GM12891 (cell line): ENCODE data around the gene HIC1.

Experiments
- POLR2A ChIP-seq: IDR thresholded peaks from 2 replicates; pipeline ENCODE4 v1.6.1; 2011; ENCODE audit warnings: low read depth, low read length, control low read depth
- POLR2AphosphoS5 ChIP-seq: IDR thresholded peaks from 2 replicates; pipeline ENCODE4 v1.6.1; 2011; ENCODE audit warnings: low read depth, low read length, control low read depth
- TAF1 ChIP-seq: IDR thresholded peaks from 2 replicates; pipeline ENCODE4 v1.6.1; 2011; ENCODE audit warnings: low read depth, low read length, control low read depth

DNA sequence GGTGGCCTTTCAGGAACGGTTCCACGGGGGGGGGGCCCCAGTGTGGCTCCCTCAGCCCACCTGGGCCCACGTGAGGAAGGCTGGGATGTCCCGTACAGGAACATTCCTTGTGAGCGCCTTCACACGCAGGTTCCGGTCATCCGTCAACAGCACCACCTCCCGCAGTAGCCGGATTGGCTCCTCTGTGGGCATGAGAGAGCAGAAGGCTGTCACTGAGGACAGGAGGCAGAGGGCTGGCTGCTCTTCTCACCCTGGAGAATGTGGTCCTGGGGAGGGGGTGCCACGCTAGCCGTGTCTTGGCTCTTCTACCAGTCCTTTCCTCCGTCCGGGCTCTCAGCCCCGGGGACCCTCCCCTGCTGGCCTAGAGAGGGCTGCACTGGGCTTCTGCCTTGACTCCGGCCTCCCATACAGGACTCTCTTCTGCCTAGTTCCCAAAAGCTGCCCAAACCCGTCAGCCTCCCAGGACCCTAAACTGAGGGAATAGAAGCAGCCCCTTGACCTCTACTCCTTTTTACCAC is 6.6 kb downstream of the HIC1 start:
- TF ChIP-seq POLR2AphosphoS5 (peak; percentile 87; the same call in 1 of the 2 replicates), TAF1 (no peak), POLR2A (peak; percentile 58; the same call in 1 of the 2 replicates)
